ENCODE measurements around the gene GSE1.

GSE1 gene

GRCh38 chr16:85621698-85622428, 8.7 kb downstream of the GSE1 start:
- no peak for TF ChIP-seq CTCF (IDR thresholded peaks at IDR 0.05)
- no peak overlapping the region for H3K4me3 ChIP-seq
- DNase-seq (ENCODE audit: low spot score) = no peak
- no peak overlapping the region for H3K27ac ChIP-seq

GRCh38 chr16:85622683-85623082, 9.6 kb downstream of the GSE1 start:
- TF ChIP-seq CTCF (IDR thresholded peaks at IDR 0.05) = no peak

GRCh38 chr16:85623250-85623649, 10.1 kb downstream of the GSE1 start:
- DNase-seq (ENCODE audit: low spot score) = no peak
- H3K27ac ChIP-seq = no peak overlapping the region
- no peak overlapping the region for H3K4me3 ChIP-seq
- TF ChIP-seq CTCF (IDR thresholded peaks at IDR 0.05) = no peak

More at GRCh38 chr16:85622683-85623082, 9.6 kb downstream of the GSE1 start:
- DNase-seq (ENCODE audit: low spot score) = no peak
- Histone ChIP-seq H3K4me3 (no peak overlapping the region), H3K27ac (no peak overlapping the region)

DNA sequence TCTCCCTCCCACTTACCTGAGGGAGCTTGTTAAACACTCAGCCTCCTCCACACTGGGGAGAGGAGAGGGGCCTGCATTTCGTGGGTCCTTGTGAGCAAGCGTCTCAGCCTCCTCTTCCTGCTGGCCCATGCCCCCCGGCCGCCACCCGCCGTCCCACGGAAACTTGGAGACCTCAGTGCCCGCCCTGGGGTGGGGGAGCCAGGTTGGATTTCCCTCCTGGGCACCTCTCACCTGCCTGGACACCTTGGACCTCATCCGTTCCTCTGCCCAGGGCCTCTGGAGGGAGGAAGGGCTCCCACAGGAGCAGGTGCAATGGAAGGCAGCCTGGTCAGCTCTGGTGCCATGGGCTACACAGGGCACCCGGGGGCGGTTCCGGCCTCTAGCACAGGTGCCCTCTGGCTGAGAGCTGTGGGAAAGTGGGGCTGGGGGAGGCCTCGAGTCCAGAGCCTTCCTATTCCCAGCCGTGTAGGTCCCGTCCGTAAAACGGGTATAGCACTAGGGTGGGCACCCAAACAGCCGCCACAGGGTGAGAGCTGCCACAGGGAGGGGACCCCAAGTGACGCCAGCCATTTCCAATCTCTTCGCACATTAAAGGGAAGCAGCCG, 11.0 kb downstream of the GSE1 start:
- Histone ChIP-seq H3K4me3 (no peak overlapping the region), H3K27ac (no peak overlapping the region)
- TF ChIP-seq CTCF (IDR thresholded peaks at IDR 0.05) = no peak
- DNase-seq (ENCODE audit: low spot score) = no peak

- Histone ChIP-seq H3K4me3 (no peak overlapping the region), H3K27ac (no peak overlapping the region)
- TF ChIP-seq CTCF (IDR thresholded peaks at IDR 0.05) = no peak
- DNase-seq (ENCODE audit: low spot score) = no peak
Measured at GRCh38 chr16:85624646-85625045, 11.5 kb downstream of the GSE1 start.

- no peak for DNase-seq (ENCODE audit: low spot score)
- Histone ChIP-seq H3K27ac (no peak overlapping the region), H3K4me3 (no peak overlapping the region)
- TF ChIP-seq CTCF (IDR thresholded peaks at IDR 0.05) = no peak
Measured at GRCh38 chr16:85625053-85625452, 11.9 kb downstream of the GSE1 start.

Measured in coronary artery (tissue), 2 donors.